Mucosa of rectum (tissue), 2 donors: Measurements from ENCODE around the gene TSC22D2.

Experiments
- H3K27ac ChIP-seq, 2 donors: one replicate each; pipeline ENCODE4 v1.7.0; 2013; ENCODE audit warnings: inconsistent platforms in 2 of 2, low read depth in 2 of 2, low read length in 2 of 2
- H3K27me3 ChIP-seq, 2 donors: one replicate each; pipeline ENCODE4 v1.7.0; 2013; ENCODE audit warnings: low read length in 2 of 2; ENCODE audit not compliant: control insufficient read depth in 2 of 2, insufficient read depth in 2 of 2
- H3K36me3 ChIP-seq, 2 donors: one replicate each; pipeline ENCODE4 v1.7.0; 2013; ENCODE audit warnings: low read length in 2 of 2; ENCODE audit not compliant: control insufficient read depth in 2 of 2, insufficient read depth in 2 of 2
- H3K4me1 ChIP-seq, 2 donors: one replicate each; pipeline ENCODE4 v1.7.0; 2013; ENCODE audit warnings: low read length in 2 of 2, mild to moderate bottlenecking in 1 of 2; ENCODE audit not compliant: control insufficient read depth in 2 of 2, insufficient read depth in 2 of 2
- H3K4me3 ChIP-seq, 2 donors: one replicate each; pipeline ENCODE4 v1.7.0; 2013; ENCODE audit warnings: low read length in 2 of 2
- H3K9ac ChIP-seq, 2 donors: one replicate each; pipeline ENCODE4 v1.7.0; 2013; ENCODE audit warnings: low read length in 2 of 2, low read depth in 1 of 2, mild to moderate bottlenecking in 1 of 2
- H3K9me3 ChIP-seq, 2 donors: one replicate each; pipeline ENCODE4 v1.7.0; 2013; ENCODE audit warnings: low read length in 2 of 2; ENCODE audit not compliant: control insufficient read depth in 2 of 2
- donor health status: healthy.
- donor health status: Normal muscosa, but diverticular disease.

Gene TSC22D2

GRCh38 chr3:150371741-150372254 lies 36.3 kb upstream of the TSC22D2 start:
- H3K27me3 ChIP-seq = no peaks in the 10 kb centered on the region
- H3K9ac ChIP-seq = peak overlapping the region; percentile 79 to 91
- H3K4me1 ChIP-seq = peaks cover 0 to 9% of the 10 kb centered on the region in 2 donors
- peak overlapping the region; percentile 82 to 86 for H3K27ac ChIP-seq
- no peaks in the 10 kb centered on the region for H3K36me3 ChIP-seq
- H3K9me3 ChIP-seq = no peaks in the 10 kb centered on the region
- H3K4me3 ChIP-seq = peak overlapping the region; percentile 66 to 79

GRCh38 chr3:150372320-150372719 lies 35.8 kb upstream of the TSC22D2 start:
- Histone ChIP-seq H3K4me1 (peaks cover 0 to 9% of the 10 kb centered on the region in 2 donors), H3K4me3 (no peak overlapping the region), H3K9ac (no peak overlapping the region), H3K27ac (peak overlapping the region; percentile 60 to 86), H3K9me3 (no peaks in the 10 kb centered on the region), H3K27me3 (no peaks in the 10 kb centered on the region), H3K36me3 (no peaks in the 10 kb centered on the region)

DNA sequence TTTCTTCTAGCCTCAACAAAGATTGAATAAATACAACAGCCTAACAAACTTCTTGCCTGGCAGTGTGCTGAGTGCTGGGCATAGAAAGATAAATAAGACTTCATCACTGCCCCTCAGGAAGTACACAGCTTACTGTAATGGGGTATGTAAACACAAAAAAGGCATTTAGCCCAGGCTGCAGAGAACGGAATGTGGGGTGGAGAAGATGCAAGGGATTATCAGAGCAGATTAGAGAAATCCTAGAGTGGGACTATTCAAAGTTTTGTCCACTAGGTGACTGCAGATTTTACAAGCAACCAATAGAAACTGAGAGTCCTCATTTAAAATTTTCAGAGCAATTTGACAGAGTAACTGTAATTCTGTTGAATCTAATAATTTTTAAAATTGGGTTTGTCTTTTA lies 35.4 kb upstream of the TSC22D2 start:
- no peaks in the 10 kb centered on the region for H3K36me3 ChIP-seq
- no peaks in the 10 kb centered on the region for H3K9me3 ChIP-seq
- peaks cover 0 to 9% of the 10 kb centered on the region in 2 donors for H3K4me1 ChIP-seq
- no peak overlapping the region for H3K4me3 ChIP-seq
- no peak overlapping the region for H3K9ac ChIP-seq
- H3K27me3 ChIP-seq = no peaks in the 10 kb centered on the region
- H3K27ac ChIP-seq = peak overlapping the region in 1 of 2 donors; percentile 60

DNA sequence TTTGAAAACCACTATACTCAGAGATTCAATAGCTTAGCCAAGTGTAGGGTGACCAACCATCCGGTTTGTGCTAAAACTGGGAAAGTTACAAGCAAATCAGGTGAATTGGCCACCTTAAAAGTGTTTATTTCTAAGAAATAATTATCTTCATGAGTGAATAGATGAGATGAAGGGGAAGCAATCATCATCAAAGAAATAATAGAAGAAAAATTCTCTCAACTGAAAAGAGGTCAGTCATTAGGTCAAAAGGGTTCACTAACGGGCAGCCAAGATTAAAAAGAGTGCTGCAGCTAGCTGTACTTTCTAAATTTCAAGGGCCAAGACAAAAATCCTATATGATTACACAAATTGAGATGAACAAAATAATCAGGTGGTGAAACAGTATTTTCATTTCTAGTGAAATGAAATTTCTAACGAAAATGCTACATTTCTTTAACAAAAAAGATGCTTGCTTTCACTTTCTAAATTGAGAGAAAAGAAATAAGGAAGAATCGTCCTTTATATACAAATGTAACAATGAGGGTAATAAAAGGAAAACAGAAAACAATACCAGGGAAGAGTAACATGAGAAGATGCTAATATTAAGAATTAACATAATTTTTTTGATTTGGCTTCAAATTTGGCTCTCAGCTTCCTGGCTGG lies 34.7 kb upstream of the TSC22D2 start:
- no peaks in the 10 kb centered on the region for H3K9me3 ChIP-seq
- H3K4me1 ChIP-seq = peaks cover 0 to 9% of the 10 kb centered on the region in 2 donors
- H3K4me3 ChIP-seq = no peak overlapping the region
- H3K9ac ChIP-seq = no peak overlapping the region
- H3K36me3 ChIP-seq = no peaks in the 10 kb centered on the region
- H3K27me3 ChIP-seq = no peaks in the 10 kb centered on the region
- H3K27ac ChIP-seq = no peak overlapping the region

DNA sequence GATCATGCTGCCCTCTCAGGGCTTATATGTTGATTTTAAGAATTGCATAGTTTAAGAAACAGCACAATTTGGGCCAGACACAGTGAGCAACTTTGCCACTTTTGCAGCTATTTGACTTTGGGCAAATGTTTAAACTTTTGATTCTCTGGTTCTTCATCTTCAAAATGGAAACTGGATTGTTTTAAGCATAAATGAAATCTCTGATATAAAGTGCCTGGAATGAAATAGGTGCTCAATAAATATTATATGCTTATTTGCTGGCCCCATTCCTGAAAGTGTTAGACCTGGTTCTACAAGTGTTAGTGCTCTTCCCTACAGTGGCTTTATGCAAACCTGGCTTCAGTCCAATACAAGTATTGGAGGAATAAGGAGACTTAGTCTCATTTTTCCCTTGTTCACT lies 33.1 kb upstream of the TSC22D2 start:
- Histone ChIP-seq H3K36me3 (no peaks in the 10 kb centered on the region), H3K9me3 (no peaks in the 10 kb centered on the region), H3K9ac (no peak overlapping the region), H3K4me3 (no peak overlapping the region), H3K4me1 (peaks cover 0 to 9% of the 10 kb centered on the region in 2 donors), H3K27ac (no peak overlapping the region), H3K27me3 (no peaks in the 10 kb centered on the region)

- no peak overlapping the region for H3K9ac ChIP-seq
These were observed 31.9 kb upstream of the TSC22D2 start for GRCh38 chr3:150376001-150376848.

DNA sequence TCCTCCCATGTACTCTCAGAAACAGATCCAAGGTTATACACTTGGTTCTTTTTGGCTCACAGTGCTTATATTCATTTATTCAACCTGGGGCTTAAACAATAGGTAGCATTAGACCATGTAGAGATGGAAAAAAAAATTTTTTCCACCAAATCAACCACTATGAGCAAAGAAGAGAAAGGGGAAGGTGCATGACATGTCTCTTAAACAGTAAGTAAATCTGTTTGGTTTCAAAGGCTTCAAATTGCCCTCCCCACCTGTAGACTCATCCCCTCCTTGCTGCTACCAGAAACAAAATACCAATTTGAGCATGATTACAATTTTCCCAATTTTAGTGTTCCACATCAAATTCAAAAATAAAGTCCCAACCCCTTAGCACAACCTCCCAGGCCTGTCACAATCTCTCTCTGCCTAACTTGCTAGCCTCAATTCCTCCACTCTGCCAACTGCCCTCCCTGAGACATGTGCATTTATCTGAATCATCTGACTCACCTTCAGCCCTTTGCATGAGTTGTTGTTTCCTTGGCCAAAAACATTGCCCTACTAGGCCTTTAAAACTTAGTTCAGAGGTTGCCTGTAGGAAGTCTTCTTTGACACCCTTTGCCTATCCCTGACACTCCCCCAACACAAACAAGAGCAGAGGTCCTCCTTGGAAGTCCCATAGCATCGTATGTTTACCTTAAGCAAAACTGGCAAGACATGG lies 30.3 kb upstream of the TSC22D2 start:
- H3K9ac ChIP-seq = no peak overlapping the region
- H3K9me3 ChIP-seq = no peaks in the 10 kb centered on the region
- H3K4me1 ChIP-seq = peaks cover 0 to 4% of the 10 kb centered on the region in 2 donors
- H3K36me3 ChIP-seq = no peaks in the 10 kb centered on the region
- H3K4me3 ChIP-seq = no peak overlapping the region
- H3K27me3 ChIP-seq = no peaks in the 10 kb centered on the region
- peak overlapping the region in 1 of 2 donors; percentile 15 for H3K27ac ChIP-seq

More at GRCh38 chr3:150376001-150376848, 31.9 kb upstream of the TSC22D2 start:
- Histone ChIP-seq H3K27ac (no peak overlapping the region), H3K4me1 (peaks cover 0 to 9% of the 10 kb centered on the region in 2 donors), H3K4me3 (no peak overlapping the region), H3K9me3 (no peaks in the 10 kb centered on the region), H3K36me3 (no peaks in the 10 kb centered on the region), H3K27me3 (no peaks in the 10 kb centered on the region)

GRCh38 chr3:150378301-150378748 lies 29.8 kb upstream of the TSC22D2 start:
- peaks cover 0 to 4% of the 10 kb centered on the region in 2 donors for H3K4me1 ChIP-seq
- H3K9ac ChIP-seq = no peak overlapping the region
- H3K9me3 ChIP-seq = no peaks in the 10 kb centered on the region
- H3K27me3 ChIP-seq = no peaks in the 10 kb centered on the region
- peak overlapping the region in 1 of 2 donors; percentile 15 for H3K27ac ChIP-seq
- no peak overlapping the region for H3K4me3 ChIP-seq
- no peaks in the 10 kb centered on the region for H3K36me3 ChIP-seq

DNA sequence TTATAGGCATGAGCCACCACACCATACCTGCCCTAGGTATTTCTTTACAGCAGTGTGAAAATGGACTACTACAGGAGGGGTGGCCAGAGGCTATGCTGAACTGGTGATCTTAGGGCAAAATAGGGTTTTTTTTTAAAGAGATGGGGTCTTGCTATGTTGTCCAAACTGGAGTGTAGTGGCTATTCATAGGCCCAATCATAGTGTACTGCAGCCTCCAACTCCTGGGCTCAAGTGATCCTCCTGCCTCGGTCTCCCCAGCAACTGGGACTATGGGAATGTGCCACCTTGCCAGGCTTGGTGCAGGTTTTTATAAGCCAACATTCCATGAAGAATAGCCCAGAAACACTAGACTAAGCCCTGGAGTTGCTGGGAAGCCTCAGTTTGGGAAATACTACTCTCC lies 28.6 kb upstream of the TSC22D2 start:
- no peak overlapping the region for H3K9ac ChIP-seq
- H3K27ac ChIP-seq = no peak overlapping the region
- H3K9me3 ChIP-seq = no peaks in the 10 kb centered on the region
- H3K4me3 ChIP-seq = no peak overlapping the region
- H3K4me1 ChIP-seq = peaks cover 0 to 4% of the 10 kb centered on the region in 2 donors
- no peaks in the 10 kb centered on the region for H3K36me3 ChIP-seq
- H3K27me3 ChIP-seq = no peaks in the 10 kb centered on the region
